Glutamatergic neuron (in vitro differentiated cells): ENCODE results near the gene SVIL. TPM values are rescaled to one million over a fixed set of nuclear protein-coding genes. Genes with fewer than 3 reads are reported as not detected.
"Not testable (repeated sequence)": the region's sequence is repeated elsewhere in the genome, so short reads cannot be mapped to it uniquely, and the experiment has no call there.

Experiments
- DNase-seq: peaks from one replicate; pipeline ENCODE4 v3.0.0; 2022
- H3K27ac Mint-ChIP-seq: one replicate; pipeline ENCODE4 v1.8.0; 2020; ENCODE audit warnings: mild to moderate bottlenecking, mixed read lengths, inconsistent platforms; ENCODE audit not compliant: unreplicated experiment
- H3K27me3 Mint-ChIP-seq: one replicate; pipeline ENCODE4 v1.8.0; 2020; ENCODE audit warnings: mild to moderate bottlenecking, moderate library complexity, mixed read lengths, inconsistent platforms; ENCODE audit not compliant: unreplicated experiment
- H3K36me3 Mint-ChIP-seq: one replicate; pipeline ENCODE4 v1.8.0; 2020; ENCODE audit warnings: mild to moderate bottlenecking, mixed read lengths, inconsistent platforms; ENCODE audit not compliant: unreplicated experiment
- H3K4me1 Mint-ChIP-seq: one replicate; pipeline ENCODE4 v1.8.0; 2020; ENCODE audit warnings: mild to moderate bottlenecking, low read depth, mixed read lengths, inconsistent platforms; ENCODE audit not compliant: unreplicated experiment
- H3K4me3 Mint-ChIP-seq: one replicate; pipeline ENCODE4 v1.8.0; 2020; ENCODE audit warnings: mild to moderate bottlenecking, mixed read lengths, inconsistent platforms; ENCODE audit not compliant: unreplicated experiment
- H3K9me3 Mint-ChIP-seq: one replicate; pipeline ENCODE4 v1.8.0; 2020; ENCODE audit warnings: mild to moderate bottlenecking, moderate library complexity, mixed read lengths, inconsistent platforms; ENCODE audit not compliant: unreplicated experiment
- CTCF ChIP-seq: fragments of 200-600 bp; sonication (generic); IDR thresholded peaks from one replicate; pipeline ENCODE4 v1.5.0; 2021; ENCODE audit not compliant: partially characterized antibody, unreplicated experiment
- total RNA-seq: library from RNA; stranded (reverse); fragmentation: NEBNext Ultra II Directional; extraction: Animal tissue kit (Norgen Biotek cat#: 25700); gene quantifications from one replicate; pipeline ENCODE4 v1.2.1, GENCODE V29; 2021; ENCODE audit not compliant: unreplicated experiment

Gene SVIL
- total RNA-seq, 1 donor from 2014 or later = 117 TPM

- Mint-ChIP-seq H3K27me3 (peaks cover 4% of the 10 kb centered on the region), H3K36me3 (peaks cover 5% of the 10 kb centered on the region), H3K27ac (peak overlapping the region; percentile 5), H3K4me3 (peak overlapping the region; percentile 9), H3K9me3 (peaks cover 5% of the 10 kb centered on the region), H3K4me1 (peaks cover 51% of the 10 kb centered on the region)
- TF ChIP-seq CTCF = peak; percentile 64
- DNase-seq = no peak
Measured at GRCh38 chr10:29590915-29591650, 43.7 kb downstream of the SVIL start.

GRCh38 chr10:29588629-29589421 lies 45.9 kb downstream of the SVIL start:
- Mint-ChIP-seq H3K9me3 (peaks cover 7% of the 10 kb centered on the region), H3K27me3 (peaks cover 2% of the 10 kb centered on the region), H3K4me3 (peak overlapping the region; percentile 74), H3K4me1 (peaks cover 57% of the 10 kb centered on the region), H3K36me3 (no peaks in the 10 kb centered on the region), H3K27ac (peak overlapping the region; percentile 77)
- TF ChIP-seq CTCF = no peak
- no peak for DNase-seq

- not testable (repeated sequence) for H3K9me3 Mint-ChIP-seq, H3K36me3 Mint-ChIP-seq, DNase-seq, H3K27me3 Mint-ChIP-seq
- Mint-ChIP-seq H3K27ac (peak overlapping the region; percentile 77), H3K4me3 (peak overlapping the region; percentile 74), H3K4me1 (peaks cover 53% of the 10 kb centered on the region)
Measured at GRCh38 chr10:29587750-29588628, 46.8 kb downstream of the SVIL start.

GRCh38 chr10:29587102-29587749 lies 47.5 kb downstream of the SVIL start:
- H3K9me3 Mint-ChIP-seq, DNase-seq, H3K27me3 Mint-ChIP-seq, H3K4me3 Mint-ChIP-seq, H3K36me3 Mint-ChIP-seq: not testable (repeated sequence)
- H3K27ac Mint-ChIP-seq = peak overlapping the region; percentile 68
- H3K4me1 Mint-ChIP-seq = peaks cover 53% of the 10 kb centered on the region

- Mint-ChIP-seq H3K27ac (peak overlapping the region; percentile 64), H3K36me3 (no peaks in the 10 kb centered on the region), H3K4me1 (peaks cover 51% of the 10 kb centered on the region), H3K9me3 (peaks cover 7% of the 10 kb centered on the region), H3K4me3 (peak overlapping the region; percentile 18), H3K27me3 (peaks cover 5% of the 10 kb centered on the region)
- no peak for DNase-seq
- no peak for TF ChIP-seq CTCF
Measured at GRCh38 chr10:29586509-29586908, 48.3 kb downstream of the SVIL start.
